ENCODE data around the gene WHAMM.

DNA sequence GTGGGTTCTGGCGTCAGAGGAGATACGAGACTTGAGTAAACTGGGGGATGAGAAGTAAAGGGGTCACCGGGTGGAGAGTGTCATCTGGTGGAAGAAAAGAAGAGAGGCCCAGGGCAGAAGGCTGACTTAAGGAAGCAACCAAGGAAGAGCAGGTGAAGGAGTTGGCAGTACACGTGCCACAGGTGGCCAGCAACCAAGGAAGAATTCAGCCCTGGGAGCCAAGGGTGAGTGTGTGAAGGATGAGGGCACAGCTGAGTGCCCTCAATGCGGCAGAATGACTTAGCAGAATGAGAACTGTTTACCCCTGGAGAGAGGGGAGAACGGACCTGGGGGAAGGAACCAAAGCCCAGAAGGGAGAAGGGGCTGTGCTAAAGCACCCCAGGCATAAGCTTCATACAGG lies 71.3 kb downstream of the WHAMM start:
- TF ChIP-seq, protein P1, sequence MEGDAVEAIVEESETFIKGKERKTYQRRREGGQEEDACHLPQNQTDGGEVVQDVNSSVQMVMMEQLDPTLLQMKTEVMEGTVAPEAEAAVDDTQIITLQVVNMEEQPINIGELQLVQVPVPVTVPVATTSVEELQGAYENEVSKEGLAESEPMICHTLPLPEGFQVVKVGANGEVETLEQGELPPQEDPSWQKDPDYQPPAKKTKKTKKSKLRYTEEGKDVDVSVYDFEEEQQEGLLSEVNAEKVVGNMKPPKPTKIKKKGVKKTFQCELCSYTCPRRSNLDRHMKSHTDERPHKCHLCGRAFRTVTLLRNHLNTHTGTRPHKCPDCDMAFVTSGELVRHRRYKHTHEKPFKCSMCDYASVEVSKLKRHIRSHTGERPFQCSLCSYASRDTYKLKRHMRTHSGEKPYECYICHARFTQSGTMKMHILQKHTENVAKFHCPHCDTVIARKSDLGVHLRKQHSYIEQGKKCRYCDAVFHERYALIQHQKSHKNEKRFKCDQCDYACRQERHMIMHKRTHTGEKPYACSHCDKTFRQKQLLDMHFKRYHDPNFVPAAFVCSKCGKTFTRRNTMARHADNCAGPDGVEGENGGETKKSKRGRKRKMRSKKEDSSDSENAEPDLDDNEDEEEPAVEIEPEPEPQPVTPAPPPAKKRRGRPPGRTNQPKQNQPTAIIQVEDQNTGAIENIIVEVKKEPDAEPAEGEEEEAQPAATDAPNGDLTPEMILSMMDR (IDR thresholded peaks at IDR 0.05): no peak
- TF ChIP-seq POLR2A (IDR thresholded peaks at IDR 0.05): no peak
